NCI-H526 treated with DMSO at 0.1 percent for 48 hours (cell line): ENCODE data around the gene TFAP2D.

ENCODE experiments used
- DNase-seq: peaks from one replicate; lab custom pipeline; 2025; lab: John Stamatoyannopoulos, UW

The TFAP2D gene

GRCh38 chr6:50819466-50819903, 106.2 kb downstream of the TFAP2D start:
- no peak for DNase-seq

GRCh38 chr6:50819904-50820868, 106.9 kb downstream of the TFAP2D start:
- no peak for DNase-seq

GRCh38 chr6:50820869-50821264, 107.5 kb downstream of the TFAP2D start:
- no peak for DNase-seq

- peak; percentile 42 for DNase-seq
Measured at GRCh38 chr6:50821441-50822077, 108.2 kb downstream of the TFAP2D start.

- peak; percentile 20 for DNase-seq
Measured at GRCh38 chr6:50822078-50822476, 108.8 kb downstream of the TFAP2D start.
